HG03108 (cell line): ENCODE results near the gene GDA.
A peak's percentile ranks its signal among the peaks of the same experiment; 100 is the strongest.

Experiments
- ATAC-seq: cut with Tn5 transposase; IDR thresholded peaks from one replicate; pipeline ENCODE4 v1.9.1; 2021; ENCODE audit warnings: moderate library complexity; ENCODE audit not compliant: unreplicated experiment

GDA gene

GRCh38 chr9:72150127-72150526 is 887 bp downstream of the GDA start:
- no peak for ATAC-seq

- no peak for ATAC-seq
Observed at GRCh38 chr9:72150661-72151060, 1.4 kb downstream of the GDA start.

- ATAC-seq = no peak
Observed at GRCh38 chr9:72151104-72151503, 1.9 kb downstream of the GDA start.

- ATAC-seq = peak; percentile 86
Observed at GRCh38 chr9:72154468-72155285, 5.4 kb downstream of the GDA start.

- ATAC-seq = no peak
Observed at GRCh38 chr9:72155301-72155700, 6.1 kb downstream of the GDA start.

GRCh38 chr9:72156586-72156985 is 7.3 kb downstream of the GDA start:
- ATAC-seq = no peak

- ATAC-seq = no peak
Observed at GRCh38 chr9:72158680-72159079, 9.4 kb downstream of the GDA start.

GRCh38 chr9:72160446-72161123 is 11.3 kb downstream of the GDA start:
- no peak for ATAC-seq

GRCh38 chr9:72165326-72165725 is 16.1 kb downstream of the GDA start:
- ATAC-seq = no peak

- ATAC-seq = no peak
Observed at GRCh38 chr9:72165821-72166547, 16.7 kb downstream of the GDA start.

- ATAC-seq = no peak
Observed at GRCh38 chr9:72168075-72168474, 18.8 kb downstream of the GDA start.

GRCh38 chr9:72169178-72169577 is 19.9 kb downstream of the GDA start:
- no peak for ATAC-seq

- no peak for ATAC-seq
Observed at GRCh38 chr9:72173080-72173479, 23.8 kb downstream of the GDA start.

GRCh38 chr9:72185561-72185960 is 36.3 kb downstream of the GDA start:
- ATAC-seq = no peak

- no peak for ATAC-seq
Observed at GRCh38 chr9:72187121-72187695, 38.0 kb downstream of the GDA start.

GRCh38 chr9:72188232-72188631 is 39.0 kb downstream of the GDA start:
- ATAC-seq = no peak

GRCh38 chr9:72193478-72193881 is 44.2 kb downstream of the GDA start:
- peak; percentile 96 for ATAC-seq

- ATAC-seq = no peak
Observed at GRCh38 chr9:72199238-72199637, 50.0 kb downstream of the GDA start.

GRCh38 chr9:72200452-72200851 is 51.2 kb downstream of the GDA start:
- no peak for ATAC-seq

- ATAC-seq = no peak
Observed at GRCh38 chr9:72202009-72202408, 52.8 kb downstream of the GDA start.

- ATAC-seq = peak; percentile 60
Observed at GRCh38 chr9:72203205-72203803, 54.1 kb downstream of the GDA start.
